GM12875 (cell line): ENCODE results near the gene IGSF9.
A peak's percentile ranks its signal among the peaks of the same experiment; 100 is the strongest.

Experiments used
- H3K4me3 ChIP-seq: one replicate; pipeline ENCODE4 v1.5.1; 2011; ENCODE audit warnings: low read depth, low read length, control low read depth
- TF ChIP-seq, protein P1 (sequence below): IDR thresholded peaks from 2 replicates; pipeline ENCODE4 v1.5.1; 2011; ENCODE audit warnings: low read depth, mild to moderate bottlenecking, control low read depth, inconsistent platforms, low read length, moderate library complexity, borderline replicate concordance; ENCODE audit not compliant: insufficient read depth

Gene IGSF9

GRCh38 chr1:159923203-159924024 lies 22.0 kb downstream of the IGSF9 start:
- H3K4me3 ChIP-seq: peak overlapping the region; percentile 87
- TF ChIP-seq, protein P1, sequence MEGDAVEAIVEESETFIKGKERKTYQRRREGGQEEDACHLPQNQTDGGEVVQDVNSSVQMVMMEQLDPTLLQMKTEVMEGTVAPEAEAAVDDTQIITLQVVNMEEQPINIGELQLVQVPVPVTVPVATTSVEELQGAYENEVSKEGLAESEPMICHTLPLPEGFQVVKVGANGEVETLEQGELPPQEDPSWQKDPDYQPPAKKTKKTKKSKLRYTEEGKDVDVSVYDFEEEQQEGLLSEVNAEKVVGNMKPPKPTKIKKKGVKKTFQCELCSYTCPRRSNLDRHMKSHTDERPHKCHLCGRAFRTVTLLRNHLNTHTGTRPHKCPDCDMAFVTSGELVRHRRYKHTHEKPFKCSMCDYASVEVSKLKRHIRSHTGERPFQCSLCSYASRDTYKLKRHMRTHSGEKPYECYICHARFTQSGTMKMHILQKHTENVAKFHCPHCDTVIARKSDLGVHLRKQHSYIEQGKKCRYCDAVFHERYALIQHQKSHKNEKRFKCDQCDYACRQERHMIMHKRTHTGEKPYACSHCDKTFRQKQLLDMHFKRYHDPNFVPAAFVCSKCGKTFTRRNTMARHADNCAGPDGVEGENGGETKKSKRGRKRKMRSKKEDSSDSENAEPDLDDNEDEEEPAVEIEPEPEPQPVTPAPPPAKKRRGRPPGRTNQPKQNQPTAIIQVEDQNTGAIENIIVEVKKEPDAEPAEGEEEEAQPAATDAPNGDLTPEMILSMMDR: no peak

DNA sequence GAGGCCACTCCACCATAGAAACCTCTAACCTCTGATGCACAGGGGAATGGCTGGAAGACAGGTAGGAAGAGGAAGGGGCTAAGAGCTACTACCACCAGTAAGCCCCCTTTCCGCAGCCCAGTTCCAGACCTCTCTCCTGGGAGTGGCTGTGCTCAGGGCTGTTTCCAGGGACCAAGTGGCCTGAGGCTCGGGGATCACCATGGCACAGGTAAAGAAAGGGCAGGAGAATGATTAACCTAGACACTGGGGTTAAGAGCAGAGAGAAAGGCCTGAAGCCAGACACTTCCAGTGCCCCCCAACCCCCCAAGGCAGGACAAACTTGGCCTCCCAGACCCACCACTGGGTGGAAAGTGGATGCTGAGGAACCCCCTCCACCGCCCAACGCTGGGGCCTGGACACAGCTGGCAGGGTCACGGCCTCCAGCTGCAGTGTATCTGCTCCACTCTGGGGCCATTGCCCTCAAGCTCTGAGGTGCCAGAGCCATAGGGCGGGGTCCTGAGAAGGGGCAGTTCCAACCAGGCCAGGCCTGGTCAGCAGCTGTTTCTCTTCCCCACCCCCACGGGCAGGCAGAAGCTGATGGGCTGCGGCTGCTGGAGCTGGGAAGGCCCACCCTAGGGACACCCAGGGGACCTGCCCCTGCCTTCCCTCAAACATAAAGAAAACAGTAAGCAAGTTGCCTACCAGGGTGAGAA lies 22.8 kb downstream of the IGSF9 start:
- TF ChIP-seq, protein P1: no peak
- H3K4me3 ChIP-seq: peak overlapping the region; percentile 87

DNA sequence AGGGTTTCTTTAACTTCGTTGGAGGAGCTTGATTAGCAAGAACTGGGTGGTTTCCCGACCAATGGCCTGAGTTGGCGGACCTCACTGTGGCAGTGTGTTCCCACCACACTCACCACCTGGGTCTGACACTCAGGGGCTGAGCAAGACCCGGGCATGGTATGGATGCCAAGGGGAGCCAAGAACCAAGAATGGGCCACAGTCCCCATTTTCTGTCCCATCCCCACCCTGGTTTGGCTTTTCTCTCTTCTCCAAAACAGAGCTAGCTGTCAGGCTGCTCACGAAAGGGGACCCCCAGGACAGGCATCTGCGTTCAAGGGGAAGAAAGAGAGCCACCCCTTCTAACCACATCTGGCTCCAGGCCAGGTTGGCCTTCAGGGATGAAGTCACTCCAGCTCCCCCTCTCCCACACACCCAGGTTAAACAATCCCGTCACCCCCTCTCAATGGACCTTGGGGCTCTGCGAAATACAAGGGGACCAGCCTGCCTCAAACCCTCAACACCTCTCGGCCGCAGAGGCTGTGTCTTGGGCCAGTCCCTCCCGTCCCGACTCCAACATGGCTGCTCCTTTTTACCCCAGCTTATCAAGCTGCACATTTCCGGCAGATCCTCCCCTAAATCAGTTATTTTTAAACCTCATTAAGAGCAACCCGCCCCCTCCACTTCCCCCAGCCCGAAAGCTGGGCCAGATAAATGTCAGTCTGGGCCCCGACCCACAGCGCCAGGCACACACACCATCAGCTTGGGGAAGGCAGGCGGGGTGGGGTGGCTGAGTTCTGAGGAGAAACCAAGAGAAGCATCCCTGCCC lies 23.5 kb downstream of the IGSF9 start:
- TF ChIP-seq, protein P1: no peak
- peak overlapping the region; percentile 87 for H3K4me3 ChIP-seq

DNA sequence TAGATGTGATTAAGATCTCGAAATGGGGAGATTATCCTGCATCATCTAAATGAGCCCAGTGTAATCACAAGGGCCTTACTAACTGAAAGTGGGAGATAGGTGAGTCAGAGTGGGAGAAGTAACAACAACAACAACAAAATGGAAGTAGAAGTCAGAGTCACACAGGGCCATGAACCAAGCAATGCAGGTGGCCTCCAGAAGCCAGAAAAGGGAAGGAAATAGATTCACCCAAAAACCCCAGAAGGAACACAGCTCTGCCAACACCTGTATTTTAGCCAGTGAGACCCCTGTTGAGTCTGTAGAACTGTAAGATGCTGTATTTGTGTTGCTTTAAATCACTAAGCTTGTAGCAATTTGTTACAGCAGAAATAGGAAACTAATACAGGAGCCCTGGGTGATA lies 24.2 kb downstream of the IGSF9 start:
- TF ChIP-seq, protein P1: no peak
- no peak overlapping the region for H3K4me3 ChIP-seq

DNA sequence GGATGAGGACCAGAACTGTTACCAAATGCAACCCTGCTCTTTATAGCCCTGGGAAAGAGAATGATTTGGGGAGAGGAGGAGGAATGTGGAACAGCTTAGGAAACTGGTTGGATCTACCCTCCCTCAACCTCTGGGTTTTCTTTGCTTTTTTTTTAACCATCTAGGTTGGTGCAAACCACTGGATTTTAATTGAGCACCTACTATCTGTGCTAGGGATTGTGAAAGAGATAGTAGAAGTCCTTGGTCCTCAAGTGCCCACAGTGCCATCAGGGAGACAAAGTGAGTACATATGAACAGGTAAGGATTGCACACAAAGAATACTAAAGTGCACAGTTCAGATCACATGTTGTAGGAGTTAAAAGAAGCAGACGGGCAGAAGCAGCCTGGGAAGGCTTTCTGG lies 24.8 kb downstream of the IGSF9 start:
- H3K4me3 ChIP-seq: no peak overlapping the region
- TF ChIP-seq, protein P1: no peak

- H3K4me3 ChIP-seq: no peak overlapping the region
- TF ChIP-seq, protein P1: no peak
Observed at GRCh38 chr1:159920202-159920601, 25.2 kb downstream of the IGSF9 start.
